ENCODE results near the gene TFPI2. TPM values are rescaled to one million over a fixed set of nuclear protein-coding genes. Genes with fewer than 3 reads are reported as not detected.

TFPI2 gene
- total RNA-seq, 1 donor from 2014 or later = 3.2 TPM

DNA sequence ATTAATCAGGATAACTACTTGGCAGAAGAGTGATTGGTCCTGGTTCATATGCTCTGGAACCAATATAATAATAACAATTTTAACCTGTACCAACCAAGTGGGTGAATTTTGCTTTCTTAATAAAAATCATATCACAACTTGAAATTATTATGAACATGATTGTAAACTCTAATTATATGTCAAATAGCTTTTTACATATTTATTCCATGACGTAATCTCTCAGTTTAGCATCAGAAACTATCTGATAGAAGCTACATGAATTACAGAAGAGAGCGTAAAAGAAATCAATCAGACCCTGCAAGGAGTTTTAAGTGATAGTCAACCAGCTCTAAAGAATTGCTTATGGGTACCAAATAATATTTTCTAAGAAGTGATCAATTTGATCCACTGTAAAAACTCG is 41.1 kb upstream of the TFPI2 start:
- Mint-ChIP-seq H3K9me3 (ENCODE audit: unreplicated experiment) (peaks cover 2% of the 10 kb centered on the region), H3K4me1 (ENCODE audit: low read depth, unreplicated experiment) (no peaks in the 10 kb centered on the region), H3K36me3 (ENCODE audit: unreplicated experiment) (no peaks in the 10 kb centered on the region), H3K4me3 (ENCODE audit: unreplicated experiment) (no peak overlapping the region), H3K27me3 (ENCODE audit: unreplicated experiment) (peaks cover 2% of the 10 kb centered on the region), H3K27ac (ENCODE audit: unreplicated experiment) (no peak overlapping the region)
- TF ChIP-seq, protein P1, sequence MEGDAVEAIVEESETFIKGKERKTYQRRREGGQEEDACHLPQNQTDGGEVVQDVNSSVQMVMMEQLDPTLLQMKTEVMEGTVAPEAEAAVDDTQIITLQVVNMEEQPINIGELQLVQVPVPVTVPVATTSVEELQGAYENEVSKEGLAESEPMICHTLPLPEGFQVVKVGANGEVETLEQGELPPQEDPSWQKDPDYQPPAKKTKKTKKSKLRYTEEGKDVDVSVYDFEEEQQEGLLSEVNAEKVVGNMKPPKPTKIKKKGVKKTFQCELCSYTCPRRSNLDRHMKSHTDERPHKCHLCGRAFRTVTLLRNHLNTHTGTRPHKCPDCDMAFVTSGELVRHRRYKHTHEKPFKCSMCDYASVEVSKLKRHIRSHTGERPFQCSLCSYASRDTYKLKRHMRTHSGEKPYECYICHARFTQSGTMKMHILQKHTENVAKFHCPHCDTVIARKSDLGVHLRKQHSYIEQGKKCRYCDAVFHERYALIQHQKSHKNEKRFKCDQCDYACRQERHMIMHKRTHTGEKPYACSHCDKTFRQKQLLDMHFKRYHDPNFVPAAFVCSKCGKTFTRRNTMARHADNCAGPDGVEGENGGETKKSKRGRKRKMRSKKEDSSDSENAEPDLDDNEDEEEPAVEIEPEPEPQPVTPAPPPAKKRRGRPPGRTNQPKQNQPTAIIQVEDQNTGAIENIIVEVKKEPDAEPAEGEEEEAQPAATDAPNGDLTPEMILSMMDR (IDR thresholded peaks at IDR 0.05; ENCODE audit: partially characterized antibody, unreplicated experiment) = no peak
- no peak for DNase-seq

DNA sequence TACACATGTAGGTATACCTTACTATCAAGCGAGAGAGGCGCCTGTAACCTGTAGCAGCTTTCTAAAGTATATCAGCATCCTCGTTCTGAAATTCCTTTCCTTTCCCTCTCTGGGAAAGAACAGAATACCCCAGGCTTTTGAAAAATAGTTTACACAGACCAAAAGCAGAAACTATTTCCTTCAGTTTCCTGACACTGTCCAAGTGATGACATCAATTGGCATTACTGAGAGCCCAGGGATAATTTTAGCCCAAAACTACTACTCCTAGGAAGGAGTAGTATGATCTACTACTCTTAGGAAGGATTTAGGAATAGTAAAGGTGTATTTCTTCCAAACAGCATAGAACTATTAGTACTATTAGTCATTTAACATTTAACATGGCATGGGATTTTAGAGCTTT is 37.0 kb upstream of the TFPI2 start:
- TF ChIP-seq, protein P1 (IDR thresholded peaks at IDR 0.05; ENCODE audit: partially characterized antibody, unreplicated experiment) = no peak
- H3K27me3 Mint-ChIP-seq (ENCODE audit: unreplicated experiment) = peaks cover 2% of the 10 kb centered on the region
- H3K36me3 Mint-ChIP-seq (ENCODE audit: unreplicated experiment) = no peaks in the 10 kb centered on the region
- no peak overlapping the region for H3K27ac Mint-ChIP-seq (ENCODE audit: unreplicated experiment)
- peaks cover 3% of the 10 kb centered on the region for H3K4me1 Mint-ChIP-seq (ENCODE audit: low read depth, unreplicated experiment)
- H3K4me3 Mint-ChIP-seq (ENCODE audit: unreplicated experiment) = no peak overlapping the region
- no peak for DNase-seq
- no peaks in the 10 kb centered on the region for H3K9me3 Mint-ChIP-seq (ENCODE audit: unreplicated experiment)

DNA sequence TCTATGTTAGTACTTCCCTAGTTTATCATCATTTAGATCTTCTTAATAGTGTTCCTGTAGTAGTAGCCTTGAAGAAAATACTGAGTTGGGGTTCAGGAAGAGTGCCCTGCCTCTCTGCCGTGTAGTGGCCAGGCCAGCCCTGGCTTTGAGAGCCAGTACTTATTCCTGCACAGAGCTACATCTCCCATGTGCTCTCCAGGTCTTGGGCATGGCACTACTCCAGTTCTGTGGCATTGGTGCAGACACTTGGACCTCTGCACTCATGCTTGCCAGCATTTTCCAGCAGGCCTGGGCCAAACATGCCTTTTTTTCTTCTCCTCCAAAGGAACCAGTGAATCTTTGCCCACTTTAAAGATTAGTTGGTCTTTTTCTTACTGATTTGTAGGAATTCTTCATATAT is 36.2 kb upstream of the TFPI2 start:
- Mint-ChIP-seq H3K36me3 (ENCODE audit: unreplicated experiment) (no peaks in the 10 kb centered on the region), H3K27ac (ENCODE audit: unreplicated experiment) (no peak overlapping the region), H3K27me3 (ENCODE audit: unreplicated experiment) (peaks cover 2% of the 10 kb centered on the region), H3K9me3 (ENCODE audit: unreplicated experiment) (no peaks in the 10 kb centered on the region), H3K4me3 (ENCODE audit: unreplicated experiment) (no peak overlapping the region), H3K4me1 (ENCODE audit: low read depth, unreplicated experiment) (peaks cover 3% of the 10 kb centered on the region)
- DNase-seq = no peak
- TF ChIP-seq, protein P1 (IDR thresholded peaks at IDR 0.05; ENCODE audit: partially characterized antibody, unreplicated experiment) = no peak

DNA sequence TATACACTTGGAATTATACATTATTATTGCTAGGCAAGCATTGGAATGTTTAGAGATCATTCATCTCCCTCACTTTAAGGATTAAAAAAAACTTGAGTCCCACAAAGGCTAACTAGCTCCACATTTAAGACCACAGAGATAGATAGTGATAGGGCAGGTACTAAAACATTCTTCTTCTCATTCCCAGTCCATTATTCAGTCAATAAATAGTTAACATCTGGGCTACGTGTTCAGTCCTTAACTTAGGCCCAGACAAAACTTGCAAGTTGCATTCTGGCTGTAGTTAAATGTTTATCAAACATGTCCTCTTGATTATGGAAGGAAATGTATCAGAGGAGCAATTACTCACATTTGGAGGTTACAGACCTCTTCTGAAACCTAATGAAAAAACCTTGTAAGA is 33.4 kb upstream of the TFPI2 start:
- no peak for DNase-seq
- Mint-ChIP-seq H3K9me3 (ENCODE audit: unreplicated experiment) (no peaks in the 10 kb centered on the region), H3K36me3 (ENCODE audit: unreplicated experiment) (no peaks in the 10 kb centered on the region), H3K27me3 (ENCODE audit: unreplicated experiment) (no peaks in the 10 kb centered on the region), H3K27ac (ENCODE audit: unreplicated experiment) (no peak overlapping the region), H3K4me3 (ENCODE audit: unreplicated experiment) (no peak overlapping the region), H3K4me1 (ENCODE audit: low read depth, unreplicated experiment) (peaks cover 3% of the 10 kb centered on the region)
- TF ChIP-seq, protein P1 (IDR thresholded peaks at IDR 0.05; ENCODE audit: partially characterized antibody, unreplicated experiment) = no peak

DNA sequence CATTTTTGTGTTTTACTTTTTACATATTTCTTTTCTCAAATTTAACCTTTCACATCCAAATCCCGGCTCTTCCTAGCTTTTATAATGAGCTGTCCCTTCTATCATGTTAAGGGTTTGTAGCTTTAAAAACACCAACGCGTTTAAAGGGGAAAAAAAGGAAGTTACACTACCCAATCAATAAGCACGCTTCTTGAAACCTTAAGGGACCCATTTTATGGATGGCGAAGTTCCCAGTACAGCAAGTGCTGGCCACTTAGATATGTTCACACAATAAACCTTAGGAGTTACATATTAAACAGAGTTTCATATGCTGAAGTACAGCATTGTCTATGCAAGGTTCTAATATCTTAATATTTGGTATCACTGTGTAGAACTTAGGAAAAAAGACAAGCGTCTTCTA is 32.7 kb upstream of the TFPI2 start:
- no peak for DNase-seq
- Mint-ChIP-seq H3K9me3 (ENCODE audit: unreplicated experiment) (no peaks in the 10 kb centered on the region), H3K4me1 (ENCODE audit: low read depth, unreplicated experiment) (peaks cover 3% of the 10 kb centered on the region), H3K4me3 (ENCODE audit: unreplicated experiment) (no peak overlapping the region), H3K27ac (ENCODE audit: unreplicated experiment) (no peak overlapping the region), H3K36me3 (ENCODE audit: unreplicated experiment) (no peaks in the 10 kb centered on the region), H3K27me3 (ENCODE audit: unreplicated experiment) (no peaks in the 10 kb centered on the region)
- TF ChIP-seq, protein P1 (IDR thresholded peaks at IDR 0.05; ENCODE audit: partially characterized antibody, unreplicated experiment) = no peak

Measured in glutamatergic neuron (in vitro differentiated cells).